Measurements from ENCODE around the gene ABAT.

DNA sequence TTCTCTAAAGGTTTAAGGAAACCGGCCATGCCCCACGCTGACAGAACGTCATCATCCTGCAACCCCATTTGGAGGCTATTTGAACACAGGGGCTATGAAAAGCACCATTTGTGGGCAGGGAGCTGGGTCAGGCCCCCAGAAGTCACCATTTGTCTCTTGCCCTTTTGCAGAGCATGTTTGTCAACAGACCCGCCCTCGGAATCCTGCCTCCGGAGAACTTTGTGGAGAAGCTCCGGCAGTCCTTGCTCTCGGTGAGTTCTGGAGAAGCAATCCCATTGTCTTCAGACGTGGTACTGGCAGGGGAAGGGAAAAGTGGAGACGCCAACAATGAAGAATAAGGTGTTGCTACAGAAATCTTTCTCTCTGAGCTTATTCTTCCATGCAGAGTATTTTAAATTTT is 89.5 kb downstream of the ABAT start:
- TF ChIP-seq SREBF2 (IDR thresholded peaks at IDR 0.05): no peak
- TF ChIP-seq, protein P1, sequence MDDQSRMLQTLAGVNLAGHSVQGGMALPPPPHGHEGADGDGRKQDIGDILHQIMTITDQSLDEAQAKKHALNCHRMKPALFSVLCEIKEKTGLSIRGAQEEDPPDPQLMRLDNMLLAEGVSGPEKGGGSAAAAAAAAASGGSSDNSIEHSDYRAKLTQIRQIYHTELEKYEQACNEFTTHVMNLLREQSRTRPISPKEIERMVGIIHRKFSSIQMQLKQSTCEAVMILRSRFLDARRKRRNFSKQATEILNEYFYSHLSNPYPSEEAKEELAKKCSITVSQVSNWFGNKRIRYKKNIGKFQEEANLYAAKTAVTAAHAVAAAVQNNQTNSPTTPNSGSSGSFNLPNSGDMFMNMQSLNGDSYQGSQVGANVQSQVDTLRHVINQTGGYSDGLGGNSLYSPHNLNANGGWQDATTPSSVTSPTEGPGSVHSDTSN (IDR thresholded peaks at IDR 0.05): no peak
- TF ChIP-seq CEBPB (IDR thresholded peaks at IDR 0.05): no peak
- no peak for TF ChIP-seq CTCF (IDR thresholded peaks at IDR 0.05)
- TF ChIP-seq, protein P2, sequence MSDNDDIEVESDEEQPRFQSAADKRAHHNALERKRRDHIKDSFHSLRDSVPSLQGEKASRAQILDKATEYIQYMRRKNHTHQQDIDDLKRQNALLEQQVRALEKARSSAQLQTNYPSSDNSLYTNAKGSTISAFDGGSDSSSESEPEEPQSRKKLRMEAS (IDR thresholded peaks at IDR 0.05): no peak
- no peak for TF ChIP-seq POLR2A (IDR thresholded peaks at IDR 0.05; ENCODE audit: low read length)
- TF ChIP-seq RARB (CRISPR knock-in tag; IDR thresholded peaks at IDR 0.05): no peak
- TF ChIP-seq EP300 (IDR thresholded peaks at IDR 0.05): no peak
- no peak for TF ChIP-seq FOSL2 (IDR thresholded peaks at IDR 0.05)
- no peak for TF ChIP-seq FOSL2 (CRISPR knock-in tag; IDR thresholded peaks at IDR 0.05)
- TF ChIP-seq JUNB (IDR thresholded peaks at IDR 0.05): no peak
